Measurements from ENCODE around the gene TTL. TPM values are rescaled to one million over a fixed set of nuclear protein-coding genes. Genes with fewer than 3 reads are reported as not detected.
"Not testable (repeated sequence)": the region's sequence is repeated elsewhere in the genome, so short reads cannot be mapped to it uniquely, and the experiment has no call there.

Gene TTL
- total and polyA plus RNA-seq, 10 donors: 8.1 to 29.8 (median 23.8) TPM

DNA sequence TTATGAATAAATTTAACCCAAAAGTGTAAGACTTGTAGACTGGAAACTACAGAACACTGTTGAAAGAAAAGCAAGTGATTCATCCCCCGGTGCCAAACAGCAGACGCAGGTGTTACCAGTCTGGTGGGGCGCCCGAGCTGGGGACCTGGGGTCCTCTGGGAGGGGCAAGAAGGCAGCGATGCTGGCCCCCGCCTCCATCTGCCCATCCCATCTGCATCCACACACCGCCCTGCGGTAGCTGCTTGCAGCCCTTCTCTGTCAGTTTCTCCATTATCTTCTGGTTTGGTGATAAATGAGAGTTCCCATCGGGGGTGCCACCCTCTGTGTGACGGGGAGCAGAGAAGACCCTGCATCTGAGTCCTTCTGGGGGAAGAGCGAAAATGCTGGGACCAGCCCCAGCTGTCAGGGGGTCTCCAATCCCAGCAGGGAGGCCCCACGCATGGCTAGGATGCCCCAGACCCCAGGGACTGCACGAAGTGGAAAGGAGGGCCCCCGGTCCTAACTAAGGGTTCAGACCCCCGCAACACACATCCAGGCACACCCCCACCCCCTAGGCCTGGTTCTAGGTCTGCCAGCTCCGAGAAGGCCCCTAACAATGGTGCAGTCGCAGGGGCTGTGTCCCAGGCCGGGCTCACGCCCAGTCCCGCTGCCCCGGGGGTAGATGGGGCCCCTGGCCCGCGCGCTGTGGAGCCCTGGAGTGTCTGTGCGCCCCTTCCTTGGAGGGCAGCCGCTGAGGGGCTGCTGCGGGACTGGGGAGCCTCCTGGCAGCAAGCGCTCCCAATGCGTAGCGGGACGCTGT is 47.8 kb upstream of the TTL start:
- 67 to 86% (median 81%) methylated on average over 11 to 31 of the region's 31 CpGs for WGBS, 5 donors
- TF ChIP-seq POLR2AphosphoS5 (IDR thresholded peaks at IDR 0.05) (no peak), CTCF (IDR thresholded peaks at IDR 0.05 in 8 of 11, conservative IDR thresholded peaks at IDR 0.05 in 3 of 11) (no peak), POLR2A (IDR thresholded peaks at IDR 0.05) (no peak)
- Histone ChIP-seq H3K4me3 (no peak overlapping the region), H3K27ac (no peak overlapping the region), H3K9me3 (no peaks in the 10 kb centered on the region), H3K27me3 (replicated peaks in 1 of 7) (peaks cover 0 to 10% (median 0%) of the 10 kb centered on the region in 7 donors), H3K36me3 (no peaks in the 10 kb centered on the region), H3K4me1 (peaks cover 0 to 24% (median 12%) of the 10 kb centered on the region in 6 donors)
- peak; percentile 81 for DNase-seq
- intact Hi-C loops (cut with DNase I; ENCODE audit: low total_unique reads): loop anchor here (10.0 kb wide), 1 partner anchor 309 kb away; no protein-coding TSS in a partner anchor

- H3K27me3 ChIP-seq (replicated peaks in 1 of 7); H3K36me3 ChIP-seq; H3K9me3 ChIP-seq; H3K27ac ChIP-seq; H3K4me3 ChIP-seq: not testable (repeated sequence)
- intact Hi-C loops (cut with DNase I; ENCODE audit: low total_unique reads): loop anchor here (10.0 kb wide), 1 partner anchor 310 kb away; no protein-coding TSS in a partner anchor
- 77 to 87% (median 80%) methylated on average over 23 to 33 of the region's 33 CpGs for WGBS, 5 donors
- peaks cover 0 to 24% (median 12%) of the 10 kb centered on the region in 6 donors for H3K4me1 ChIP-seq
- peak; percentile 63 for DNase-seq
These were observed 46.9 kb upstream of the TTL start for GRCh38 chr2:112434890-112435715.

- H3K27ac ChIP-seq; H3K27me3 ChIP-seq (replicated peaks in 1 of 7); H3K36me3 ChIP-seq; DNase-seq; H3K4me3 ChIP-seq; H3K9me3 ChIP-seq: not testable (repeated sequence)
- intact Hi-C loops (cut with DNase I; ENCODE audit: low total_unique reads): loop anchor here (10.0 kb wide), 1 partner anchor 311 kb away; no protein-coding TSS in a partner anchor
- 70 to 86% (median 81%) methylated on average over 12 to 18 of the region's 18 CpGs for WGBS, 5 donors
- H3K4me1 ChIP-seq: peaks cover 0 to 24% (median 12%) of the 10 kb centered on the region in 6 donors
These were observed 46.1 kb upstream of the TTL start for GRCh38 chr2:112435716-112436431.

- Histone ChIP-seq H3K27me3 (replicated peaks in 1 of 7) (peaks cover 0 to 13% (median 0%) of the 10 kb centered on the region in 7 donors), H3K4me1 (peaks cover 0 to 15% (median 3%) of the 10 kb centered on the region in 6 donors)
- intact Hi-C loops (cut with DNase I; ENCODE audit: low total_unique reads): loop anchor here (10.0 kb wide), 1 partner anchor 312 kb away; no protein-coding TSS in a partner anchor
- WGBS, 5 donors: 93 to 100% (median 94%) methylated on average over 1 to 10 of the region's 10 CpGs
- not testable (repeated sequence) for DNase-seq, H3K9me3 ChIP-seq, H3K27ac ChIP-seq, H3K36me3 ChIP-seq, H3K4me3 ChIP-seq
These were observed 45.0 kb upstream of the TTL start for GRCh38 chr2:112436993-112437392.

DNA sequence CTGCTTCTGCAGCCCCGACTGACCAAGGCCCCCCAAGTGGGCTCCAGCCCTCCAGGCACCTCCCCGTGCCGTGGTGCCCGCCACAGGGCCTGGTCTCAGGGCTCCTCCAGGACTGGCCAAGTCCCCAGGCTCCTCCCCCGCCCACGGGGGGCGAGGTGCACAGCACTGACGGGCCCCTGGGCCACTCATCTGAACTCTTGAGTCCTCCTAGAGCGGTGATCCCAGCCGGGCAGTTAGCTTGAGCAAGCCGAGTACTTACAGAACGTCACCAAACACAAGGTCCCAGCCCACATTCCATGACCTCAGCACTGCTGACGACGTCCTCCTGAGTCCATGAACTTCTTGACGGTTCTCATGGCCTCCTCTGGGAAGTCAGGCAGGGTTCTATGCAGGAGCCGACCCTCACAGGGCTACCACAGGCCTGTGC is 44.5 kb upstream of the TTL start:
- intact Hi-C loops (cut with DNase I; ENCODE audit: low total_unique reads): loop anchor here (10.0 kb wide), 1 partner anchor 313 kb away; no protein-coding TSS in a partner anchor
- not testable (repeated sequence) for H3K27ac ChIP-seq, H3K9me3 ChIP-seq, H3K36me3 ChIP-seq, H3K4me3 ChIP-seq
- peak; percentile 67 for DNase-seq
- WGBS, 5 donors: 76 to 85% (median 79%) methylated on average over 14 to 16 of the region's 16 CpGs
- Histone ChIP-seq H3K4me1 (peaks cover 0 to 11% (median under 1%) of the 10 kb centered on the region in 6 donors), H3K27me3 (replicated peaks in 1 of 7) (peaks cover 0 to 13% (median 0%) of the 10 kb centered on the region in 7 donors)

- intact Hi-C loops (cut with DNase I; ENCODE audit: low total_unique reads): loop anchor here (10.0 kb wide), 1 partner anchor 314 kb away; no protein-coding TSS in a partner anchor
- peaks cover 0 to 13% (median 0%) of the 10 kb centered on the region in 7 donors for H3K27me3 ChIP-seq (replicated peaks in 1 of 7)
- not testable (repeated sequence) for DNase-seq
These were observed 43.2 kb upstream of the TTL start for GRCh38 chr2:112438603-112439261.

DNA sequence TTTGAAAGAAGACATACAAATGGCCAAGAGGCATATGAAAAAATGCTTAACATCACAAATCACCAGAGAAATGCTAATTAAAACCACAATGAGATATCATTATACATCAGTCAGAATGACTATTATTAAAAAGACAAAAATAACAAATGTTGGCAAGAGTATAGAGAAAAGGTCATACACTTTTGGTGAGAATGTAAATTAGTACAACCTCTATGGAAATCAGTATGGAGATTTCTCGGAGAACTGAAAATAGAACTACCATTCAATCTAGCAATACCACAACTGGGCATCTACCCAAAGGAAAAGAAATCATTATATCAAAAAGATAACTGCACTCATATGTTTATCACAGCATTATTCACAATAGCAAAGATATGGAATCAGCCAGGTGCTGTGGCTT is 37.7 kb upstream of the TTL start:
- DNase-seq; H3K36me3 ChIP-seq; H3K4me3 ChIP-seq; H3K27me3 ChIP-seq (replicated peaks in 1 of 7); H3K9me3 ChIP-seq; intact Hi-C loops (cut with DNase I; ENCODE audit: low total_unique reads); H3K27ac ChIP-seq; H3K4me1 ChIP-seq: not testable (repeated sequence)
- WGBS, 5 donors: 93 to 100% (median 100%) methylated on average over 1 of the region's 1 CpG; no CpG with 5 or more reads in 2 of the 5 donors

More at GRCh38 chr2:112438603-112439261, 43.2 kb upstream of the TTL start:
- H3K4me1 ChIP-seq, H3K27ac ChIP-seq, H3K9me3 ChIP-seq, H3K4me3 ChIP-seq, H3K36me3 ChIP-seq: not testable (repeated sequence)
- WGBS, 5 donors: 71 to 87% (median 82%) methylated on average over 6 of the region's 6 CpGs

Data from spleen (tissue), 11 donors.